CD4-positive, alpha-beta T cell (primary cell): ENCODE results near the gene MATN1. TPM values are rescaled to one million over a fixed set of nuclear protein-coding genes. Genes with fewer than 3 reads are reported as not detected.

ENCODE experiments used
- ATAC-seq: fragments of 200-7000 bp; cut with Tn5 transposase; one replicate; pipeline ENCODE4 v1.10.0; 2022; ENCODE audit warnings: mild to moderate bottlenecking; ENCODE audit not compliant: poor library complexity
- CTCF ChIA-PET: fragments of 350-600 bp; sonication (Branson Sonifier 250); formaldehyde crosslinking; loops from one replicate; lab custom pipeline; 2021; ENCODE audit warnings: antibody characterized with exemption, inconsistent platforms; lab: Charles Lee
- POLR2A ChIA-PET: fragments of 350-600 bp; sonication (Branson Sonifier 250); formaldehyde crosslinking; loops from one replicate; lab custom pipeline; 2021; ENCODE audit warnings: antibody characterized with exemption, inconsistent platforms; lab: Charles Lee
- DNase-seq, 14 experiments: peaks; one replicate each; pipeline ENCODE4 v3.0.0-alpha.2; 2013 to 2020; ENCODE audit warnings: mixed read lengths in 2 of 14
- H3K27ac ChIP-seq, 2 donors: one replicate each; pipeline versions ENCODE4 v1.5.1 to v1.7.0; 2013; ENCODE audit warnings: low read length in 2 of 2, low read depth in 1 of 2, mild to moderate bottlenecking in 1 of 2
- H3K27me3 ChIP-seq, 2 experiments: 1 replicate in 1 of 2; 2 replicates in 1 of 2; pipeline versions ENCODE4 v1.6.1 to v1.7.0; 2013; ENCODE audit warnings: low read length in 2 of 2, control low read depth in 1 of 2, mild to moderate bottlenecking in 1 of 2, moderate library complexity in 1 of 2; ENCODE audit not compliant: insufficient read depth in 2 of 2, control insufficient read depth in 1 of 2
- H3K36me3 ChIP-seq: one replicate; pipeline ENCODE4 v1.6.1; 2013; ENCODE audit warnings: low read length, control low read depth; ENCODE audit not compliant: insufficient read depth
- H3K4me1 ChIP-seq: one replicate; pipeline ENCODE4 v1.6.1; 2013; ENCODE audit warnings: low read length, control low read depth; ENCODE audit not compliant: insufficient read depth
- H3K4me3 ChIP-seq: one replicate; pipeline ENCODE4 v1.5.1; 2013; ENCODE audit warnings: mild to moderate bottlenecking, low read length, moderate library complexity
- H3K9me3 ChIP-seq, 2 experiments: 1 replicate in 1 of 2; 2 replicates in 1 of 2; pipeline versions ENCODE4 v1.6.1 to v1.7.0; 2013; ENCODE audit warnings: low read length in 2 of 2, mild to moderate bottlenecking in 2 of 2, control low read depth in 1 of 2, moderate library complexity in 1 of 2; ENCODE audit not compliant: control insufficient read depth in 1 of 2, insufficient read depth in 1 of 2
- H3K27ac Mint-ChIP-seq: one replicate; pipeline ENCODE4 v1.8.0; 2020; ENCODE audit warnings: mixed read lengths
- H3K27me3 Mint-ChIP-seq: one replicate; pipeline ENCODE4 v1.8.0; 2021; ENCODE audit warnings: mixed read lengths
- H3K36me3 Mint-ChIP-seq: one replicate; pipeline ENCODE4 v1.8.0; 2021; ENCODE audit warnings: low read depth, mixed read lengths
- H3K4me1 Mint-ChIP-seq: one replicate; pipeline ENCODE4 v1.8.0; 2021; ENCODE audit warnings: low read depth, mixed read lengths
- H3K4me3 Mint-ChIP-seq: one replicate; pipeline ENCODE4 v1.8.0; 2020; ENCODE audit warnings: mild to moderate bottlenecking, mixed read lengths
- H3K9me3 Mint-ChIP-seq: one replicate; pipeline ENCODE4 v1.8.0; 2020; ENCODE audit warnings: mixed read lengths
- intact Hi-C, 2 experiments: fragments of 100-400 bp; cut with DNase I in 1 of 2; cut with micrococcal nuclease in 1 of 2; formaldehyde crosslinking; loops; one replicate each; pipeline versions ENCODE4 v1.15.1 to v1.9.0; 2023 to 2025; cut with DNase I, micrococcal nuclease
- total RNA-seq, 174 experiments: library from RNA in 2 of 174; stranded (reverse) in 2 of 174; gene quantifications; one replicate each; pipeline ENCODE4 v1.2.3 and lab custom pipeline; 2021 to 2026
- TF ChIP-seq, protein P1 (sequence below): fragments of 200-600 bp; IDR thresholded peaks from one replicate; pipeline ENCODE4 v1.8.0; 2022; ENCODE audit warnings: antibody characterized with exemption, mild to moderate bottlenecking

The MATN1 gene
- total RNA-seq, 2 experiments from 2014 or later, result 2.5 to 2.7 TPM

GRCh38 chr1:30761381-30762151 lies 38.2 kb upstream of the MATN1 start:
- Mint-ChIP-seq H3K27ac (peak overlapping the region; percentile 96), H3K4me1 (peaks cover 90% of the 10 kb centered on the region), H3K4me3 (peak overlapping the region; percentile 96), H3K27me3 (no peaks in the 10 kb centered on the region), H3K36me3 (peaks cover 11% of the 10 kb centered on the region), H3K9me3 (no peaks in the 10 kb centered on the region)
- ChIA-PET POLR2A (interaction anchor here (1.0 to 13.4 kb wide), 9 partner anchors 15 to 42 kb away, joined by 3 to 457 read pairs (median 5); no protein-coding TSS in a partner anchor), CTCF (interaction anchor here (1.0 to 5.2 kb wide), 5 partner anchors 18 to 42 kb away, joined by 3 to 47 read pairs (median 8); no protein-coding TSS in a partner anchor)
- Histone ChIP-seq H3K4me1 (peaks cover 74% of the 10 kb centered on the region), H3K36me3 (no peaks in the 10 kb centered on the region), H3K9me3 (no peaks in the 10 kb centered on the region), H3K27me3 (no peaks in the 10 kb centered on the region), H3K4me3 (no peak overlapping the region), H3K27ac (peak overlapping the region; percentile 59 to 79)
- TF ChIP-seq, protein P1, sequence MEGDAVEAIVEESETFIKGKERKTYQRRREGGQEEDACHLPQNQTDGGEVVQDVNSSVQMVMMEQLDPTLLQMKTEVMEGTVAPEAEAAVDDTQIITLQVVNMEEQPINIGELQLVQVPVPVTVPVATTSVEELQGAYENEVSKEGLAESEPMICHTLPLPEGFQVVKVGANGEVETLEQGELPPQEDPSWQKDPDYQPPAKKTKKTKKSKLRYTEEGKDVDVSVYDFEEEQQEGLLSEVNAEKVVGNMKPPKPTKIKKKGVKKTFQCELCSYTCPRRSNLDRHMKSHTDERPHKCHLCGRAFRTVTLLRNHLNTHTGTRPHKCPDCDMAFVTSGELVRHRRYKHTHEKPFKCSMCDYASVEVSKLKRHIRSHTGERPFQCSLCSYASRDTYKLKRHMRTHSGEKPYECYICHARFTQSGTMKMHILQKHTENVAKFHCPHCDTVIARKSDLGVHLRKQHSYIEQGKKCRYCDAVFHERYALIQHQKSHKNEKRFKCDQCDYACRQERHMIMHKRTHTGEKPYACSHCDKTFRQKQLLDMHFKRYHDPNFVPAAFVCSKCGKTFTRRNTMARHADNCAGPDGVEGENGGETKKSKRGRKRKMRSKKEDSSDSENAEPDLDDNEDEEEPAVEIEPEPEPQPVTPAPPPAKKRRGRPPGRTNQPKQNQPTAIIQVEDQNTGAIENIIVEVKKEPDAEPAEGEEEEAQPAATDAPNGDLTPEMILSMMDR, result no peak
- ATAC-seq (no peak), DNase-seq (peak in 1 of 14 experiments; percentile 47)
- intact Hi-C loops, result no loop called here

DNA sequence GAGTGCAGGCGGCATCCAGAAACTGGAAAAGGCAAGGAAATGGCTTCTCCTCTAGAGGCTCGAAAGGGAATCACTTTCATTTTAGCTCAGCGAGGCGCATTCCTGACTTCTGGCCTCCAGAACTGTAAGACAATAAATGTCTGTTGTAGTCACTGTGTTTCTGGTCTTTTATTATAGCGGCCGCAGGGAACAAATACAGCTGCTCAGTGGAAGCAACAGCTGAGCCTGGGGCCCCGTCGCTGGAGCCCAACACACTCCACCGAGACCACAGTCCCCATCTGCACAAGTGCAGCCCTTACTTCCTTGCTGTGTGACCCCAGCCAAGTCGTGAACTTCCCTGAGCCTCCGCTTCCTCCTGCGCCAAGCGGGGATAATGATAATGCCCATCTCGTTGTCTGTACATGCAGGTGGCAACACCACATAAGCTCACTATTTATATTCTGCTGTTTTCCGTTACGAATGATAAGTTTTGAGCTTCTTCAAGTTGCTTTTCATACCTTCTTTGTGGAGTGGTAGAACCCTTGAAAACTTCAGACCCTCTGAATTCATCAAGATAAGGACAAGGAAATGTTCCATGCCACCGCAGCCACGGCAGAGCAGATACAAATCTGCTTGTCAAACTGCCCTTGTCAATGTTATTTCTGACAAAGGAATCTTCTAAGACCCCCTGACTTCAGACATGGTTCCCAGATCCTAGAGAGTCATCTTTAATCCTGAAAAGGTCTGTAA lies 37.4 kb upstream of the MATN1 start:
- TF ChIP-seq, protein P1, result no peak
- peaks cover 76% of the 10 kb centered on the region for H3K4me1 ChIP-seq
- peak overlapping the region; percentile 96 for H3K27ac Mint-ChIP-seq
- H3K27me3 Mint-ChIP-seq, result no peaks in the 10 kb centered on the region
- CTCF ChIA-PET, result interaction anchor here (0.9 to 5.2 kb wide), 6 partner anchors 17 to 41 kb away, joined by 3 to 47 read pairs (median 6); no protein-coding TSS in a partner anchor
- DNase-seq (peak in 1 of 14 experiments; percentile 52), ATAC-seq (no peak)
- H3K4me1 Mint-ChIP-seq, result peaks cover 89% of the 10 kb centered on the region
- peak overlapping the region; percentile 31 for H3K4me3 ChIP-seq
- H3K4me3 Mint-ChIP-seq, result peak overlapping the region; percentile 96
- no peaks in the 10 kb centered on the region for H3K36me3 ChIP-seq
- H3K27me3 ChIP-seq, result no peaks in the 10 kb centered on the region
- H3K36me3 Mint-ChIP-seq, result peaks cover 18% of the 10 kb centered on the region
- no peaks in the 10 kb centered on the region for H3K9me3 Mint-ChIP-seq
- H3K27ac ChIP-seq, result peak overlapping the region; percentile 59 to 79
- no peaks in the 10 kb centered on the region for H3K9me3 ChIP-seq
- intact Hi-C loops, result no loop called here
- POLR2A ChIA-PET, result interaction anchor here (1.0 to 13.4 kb wide), 10 partner anchors 14 to 41 kb away, joined by 3 to 457 read pairs (median 5); no protein-coding TSS in a partner anchor

GRCh38 chr1:30759718-30760281 lies 36.4 kb upstream of the MATN1 start:
- POLR2A ChIA-PET, result interaction anchor here (0.6 to 13.4 kb wide), 9 partner anchors 8 to 40 kb away, joined by 3 to 457 read pairs (median 5); no protein-coding TSS in a partner anchor

More at GRCh38 chr1:30759718-30760281, 36.4 kb upstream of the MATN1 start:
- Mint-ChIP-seq H3K9me3 (no peaks in the 10 kb centered on the region), H3K27me3 (no peaks in the 10 kb centered on the region), H3K36me3 (peaks cover 26% of the 10 kb centered on the region), H3K27ac (peak overlapping the region; percentile 96), H3K4me1 (peaks cover 88% of the 10 kb centered on the region), H3K4me3 (peak overlapping the region; percentile 96)
- peaks cover 8% of the 10 kb centered on the region for H3K36me3 ChIP-seq
- TF ChIP-seq, protein P1, result no peak
- no peaks in the 10 kb centered on the region for H3K27me3 ChIP-seq
- H3K27ac ChIP-seq, result peak overlapping the region; percentile 59 to 79
- peak overlapping the region; percentile 31 for H3K4me3 ChIP-seq
- intact Hi-C loops, result no loop called here
- peaks cover 81% of the 10 kb centered on the region for H3K4me1 ChIP-seq
- DNase-seq, result peak; percentile 57 to 84 (median 73)
- ATAC-seq, result peak; percentile 26
- H3K9me3 ChIP-seq, result no peaks in the 10 kb centered on the region
- CTCF ChIA-PET, result interaction anchor here (2.5 to 6.8 kb wide), 4 partner anchors 16 to 40 kb away, joined by 8 to 47 read pairs (median 32); no protein-coding TSS in a partner anchor
